GM18909 (cell line): Measurements from ENCODE around the gene KCNA10.

ENCODE experiments used
- ATAC-seq: cut with Tn5 transposase; IDR thresholded peaks from one replicate; pipeline ENCODE4 v1.9.1; 2021; ENCODE audit warnings: mild to moderate bottlenecking; ENCODE audit not compliant: unreplicated experiment, poor library complexity

Gene KCNA10

DNA sequence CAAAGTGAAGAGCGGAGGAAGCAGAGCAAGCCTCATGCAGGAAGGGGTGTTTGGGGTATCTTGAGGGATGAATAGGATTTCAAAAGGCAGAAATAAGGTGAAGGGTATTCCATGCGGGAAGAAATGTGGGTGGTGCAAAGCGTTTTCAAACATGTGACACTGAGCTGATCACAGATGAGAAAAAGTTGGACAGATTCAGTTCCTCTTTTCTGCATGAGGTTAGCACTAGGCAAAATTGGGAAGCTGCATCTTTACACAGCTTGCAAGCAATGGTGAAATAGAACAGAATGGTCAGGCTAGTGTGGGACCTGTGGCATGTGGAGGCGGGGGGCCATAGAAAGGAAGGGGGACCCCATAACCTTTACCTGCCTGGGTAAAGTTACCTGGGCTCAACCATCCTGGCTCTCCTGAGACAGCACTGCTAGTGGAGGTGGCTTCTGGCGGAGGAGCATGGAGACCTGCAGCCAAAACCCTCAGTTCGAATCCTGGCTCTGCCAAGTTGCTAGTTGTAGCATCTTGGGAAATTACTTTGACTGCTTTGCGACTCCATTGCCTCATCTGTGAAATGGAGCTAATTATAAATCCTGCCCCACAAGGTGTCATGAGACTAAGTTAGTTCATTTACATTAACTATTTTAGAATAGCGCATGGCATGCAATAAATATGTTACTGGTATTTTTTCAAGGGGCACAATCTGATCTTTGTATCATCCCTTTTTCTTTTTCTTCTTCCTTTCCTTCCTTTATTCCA, 16.4 kb downstream of the KCNA10 start:
- ATAC-seq, result no peak

GRCh38 chr1:110501488-110502132, 17.4 kb downstream of the KCNA10 start:
- no peak for ATAC-seq

GRCh38 chr1:110498270-110498669, 20.7 kb downstream of the KCNA10 start:
- no peak for ATAC-seq

DNA sequence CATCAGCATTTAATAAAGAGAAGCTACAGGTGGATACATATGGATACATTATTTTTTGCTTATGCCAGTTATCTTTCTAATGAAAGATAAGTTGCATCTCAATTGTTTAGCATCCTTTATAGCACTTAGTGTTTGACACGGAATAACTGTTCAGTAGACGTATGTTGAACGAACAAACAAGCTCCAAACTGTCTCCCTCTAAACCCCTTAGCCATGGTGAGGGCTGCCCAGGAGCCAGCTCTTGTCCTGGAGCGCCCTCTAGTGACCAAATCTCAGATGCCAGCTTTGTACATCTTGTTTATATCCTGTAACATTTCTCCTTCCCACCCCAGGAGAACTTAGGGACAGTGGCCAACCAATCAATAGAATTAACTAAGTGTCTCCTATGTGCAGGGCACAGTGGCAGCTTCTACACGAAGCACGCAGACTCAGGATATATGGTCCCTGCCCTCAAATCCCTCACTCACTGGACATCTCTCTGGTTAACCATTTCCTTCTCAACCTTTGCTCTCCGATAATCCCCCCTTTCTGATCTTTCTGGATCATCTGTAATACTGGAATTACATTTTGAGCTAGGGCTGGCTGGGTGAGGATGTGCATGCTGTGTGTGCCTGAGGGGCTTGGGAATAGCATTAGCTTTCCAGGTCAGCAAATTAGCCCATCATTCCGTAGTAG, 22.9 kb downstream of the KCNA10 start:
- no peak for ATAC-seq

- no peak for ATAC-seq
These were observed 24.2 kb downstream of the KCNA10 start for GRCh38 chr1:110494522-110495406.

GRCh38 chr1:110494036-110494435, 24.9 kb downstream of the KCNA10 start:
- no peak for ATAC-seq

- ATAC-seq, result no peak
These were observed 25.8 kb downstream of the KCNA10 start for GRCh38 chr1:110493059-110493699.

DNA sequence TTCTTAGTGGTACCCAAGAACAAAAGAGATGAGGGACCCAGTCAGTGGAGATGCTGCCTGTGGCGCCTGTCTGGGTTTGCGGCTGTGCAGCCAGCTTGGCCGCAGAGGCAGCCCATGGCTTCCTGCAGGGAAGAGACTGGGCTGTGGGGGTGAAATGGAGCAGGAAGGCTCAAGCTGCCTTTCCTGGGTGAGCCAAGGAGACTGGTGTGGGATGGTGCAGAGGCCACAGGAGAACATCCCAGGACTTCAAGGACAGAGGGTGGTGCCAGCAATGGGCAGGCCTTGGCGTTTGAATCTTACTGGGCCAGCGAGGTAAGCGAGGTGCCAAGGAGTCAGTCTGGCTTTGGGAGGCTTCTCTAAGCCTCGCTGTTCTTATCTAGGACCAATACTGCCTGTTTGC, 26.4 kb downstream of the KCNA10 start:
- no peak for ATAC-seq

GRCh38 chr1:110490791-110491451, 28.1 kb downstream of the KCNA10 start:
- ATAC-seq, result no peak

GRCh38 chr1:110489973-110490542, 28.9 kb downstream of the KCNA10 start:
- no peak for ATAC-seq

DNA sequence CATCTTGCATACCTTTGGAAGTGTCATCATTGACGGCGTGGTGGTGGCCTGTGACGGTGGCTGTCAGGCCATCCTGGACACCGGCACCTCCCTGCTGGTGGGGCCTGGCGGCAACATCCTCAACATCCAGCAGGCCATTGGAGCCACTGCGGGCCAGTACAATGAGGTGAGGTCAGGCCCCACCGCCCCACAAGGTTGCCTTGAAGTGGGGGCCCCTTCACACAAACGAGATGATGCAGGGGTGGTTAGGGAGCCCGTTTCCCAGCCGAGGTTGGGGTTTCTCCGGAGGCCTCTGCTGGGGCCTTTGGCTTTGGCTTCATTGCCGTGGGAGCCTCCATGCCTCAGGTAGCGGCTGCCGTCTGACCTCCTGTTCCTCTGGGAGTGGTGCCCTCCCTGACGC, 29.6 kb downstream of the KCNA10 start:
- ATAC-seq, result no peak

- ATAC-seq, result no peak
These were observed 30.1 kb downstream of the KCNA10 start for GRCh38 chr1:110488867-110489266.

- no peak for ATAC-seq
These were observed 30.8 kb downstream of the KCNA10 start for GRCh38 chr1:110488161-110488560.

- no peak for ATAC-seq
These were observed 31.2 kb downstream of the KCNA10 start for GRCh38 chr1:110487726-110488125.

GRCh38 chr1:110485725-110486124, 33.2 kb downstream of the KCNA10 start:
- ATAC-seq, result no peak

DNA sequence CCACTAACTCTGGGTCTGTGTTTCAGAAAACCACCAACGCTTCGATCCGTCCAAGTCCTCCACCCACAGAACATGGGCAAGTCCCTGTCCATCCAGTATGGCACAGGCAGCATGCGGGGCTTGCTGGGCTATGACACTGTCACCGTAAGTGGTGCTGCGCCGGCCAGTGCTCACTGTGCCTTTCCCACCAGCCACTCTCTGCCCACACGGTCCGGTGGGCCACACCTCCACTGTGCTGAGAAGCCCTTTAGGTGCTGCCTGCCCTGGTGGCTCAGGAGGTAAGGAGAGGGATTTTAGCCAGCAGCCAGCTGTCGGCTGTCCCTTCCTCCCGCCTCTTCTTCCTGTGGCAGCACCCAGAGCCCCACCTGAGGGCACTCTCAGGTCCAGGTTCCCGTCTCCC, 34.2 kb downstream of the KCNA10 start:
- no peak for ATAC-seq

- no peak for ATAC-seq
These were observed 35.7 kb downstream of the KCNA10 start for GRCh38 chr1:110483308-110483685.

GRCh38 chr1:110482662-110483307, 36.2 kb downstream of the KCNA10 start:
- no peak for ATAC-seq
